NCI-H1436 (cell line): ENCODE data around the gene VWA2.
"Not testable (repeated sequence)": the region's sequence is repeated elsewhere in the genome, so short reads cannot be mapped to it uniquely, and the experiment has no call there.

Experiments used
- DNase-seq: peaks from one replicate; lab custom pipeline; 2025; lab: John Stamatoyannopoulos, UW

Gene VWA2

GRCh38 chr10:114319406-114320248 is 80.6 kb downstream of the VWA2 start:
- DNase-seq = no peak

GRCh38 chr10:114320249-114321116 is 81.4 kb downstream of the VWA2 start:
- DNase-seq = no peak

DNA sequence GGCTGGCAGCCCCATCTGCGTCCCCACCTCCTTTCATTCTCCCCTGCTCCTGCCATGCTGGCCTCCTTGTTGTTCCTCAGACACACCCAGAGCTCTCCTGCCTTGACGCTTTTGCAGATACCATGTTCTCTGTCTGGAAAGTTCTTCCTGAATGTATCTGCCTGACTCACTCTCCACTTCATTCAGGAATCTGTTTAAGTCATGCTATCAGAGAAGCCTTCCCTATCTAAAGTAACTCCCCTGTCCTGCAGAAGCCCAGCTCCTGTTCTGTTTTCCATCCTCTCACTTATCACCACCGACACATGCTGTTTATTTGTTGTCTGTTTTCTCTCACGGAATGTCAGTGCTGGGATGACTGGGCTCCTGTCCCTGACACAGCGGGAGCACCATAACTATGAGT is 83.3 kb downstream of the VWA2 start:
- no peak for DNase-seq

GRCh38 chr10:114323023-114323422 is 84.0 kb downstream of the VWA2 start:
- DNase-seq = no peak

DNA sequence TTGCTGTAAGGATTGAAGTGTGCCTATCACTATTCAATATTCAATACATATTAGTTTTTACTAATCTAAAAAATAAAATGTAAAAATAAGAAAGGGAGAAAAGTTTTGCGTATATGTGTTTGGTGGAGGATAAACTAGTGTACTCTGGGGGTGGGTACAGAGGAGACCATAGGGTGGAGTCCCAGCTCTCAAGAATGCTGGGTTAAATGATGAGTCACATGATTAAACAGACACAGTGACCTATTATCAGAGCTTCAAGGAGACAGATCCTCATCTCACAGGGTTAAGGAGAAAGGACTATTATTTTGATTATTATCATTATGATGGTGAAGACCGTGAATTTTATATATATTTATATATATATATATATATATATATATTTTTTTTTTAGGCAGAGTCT is 87.7 kb downstream of the VWA2 start:
- no peak for DNase-seq

GRCh38 chr10:114327537-114328440 is 88.7 kb downstream of the VWA2 start:
- no peak for DNase-seq

- no peak for DNase-seq
Measured at GRCh38 chr10:114328441-114328812, 89.4 kb downstream of the VWA2 start.

DNA sequence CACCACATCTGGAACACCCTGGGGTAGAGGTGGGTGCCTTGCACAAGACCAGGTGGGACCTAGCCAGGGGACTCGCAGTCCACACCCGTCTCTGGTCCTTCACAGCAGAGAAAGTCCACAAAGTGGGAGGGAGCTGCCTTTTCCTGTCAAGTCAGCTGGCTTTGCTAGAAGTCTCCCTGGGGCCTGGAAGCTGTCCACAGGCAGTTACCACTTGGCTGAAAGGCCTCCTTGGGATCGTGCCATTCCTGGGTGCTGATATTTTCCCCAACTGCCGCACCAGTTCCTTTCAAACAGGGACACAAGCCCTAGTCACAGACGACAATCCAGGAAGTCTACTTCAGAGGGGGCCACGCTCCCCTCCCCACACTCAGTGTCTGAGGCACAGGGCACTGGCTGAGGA is 89.8 kb downstream of the VWA2 start:
- no peak for DNase-seq

DNA sequence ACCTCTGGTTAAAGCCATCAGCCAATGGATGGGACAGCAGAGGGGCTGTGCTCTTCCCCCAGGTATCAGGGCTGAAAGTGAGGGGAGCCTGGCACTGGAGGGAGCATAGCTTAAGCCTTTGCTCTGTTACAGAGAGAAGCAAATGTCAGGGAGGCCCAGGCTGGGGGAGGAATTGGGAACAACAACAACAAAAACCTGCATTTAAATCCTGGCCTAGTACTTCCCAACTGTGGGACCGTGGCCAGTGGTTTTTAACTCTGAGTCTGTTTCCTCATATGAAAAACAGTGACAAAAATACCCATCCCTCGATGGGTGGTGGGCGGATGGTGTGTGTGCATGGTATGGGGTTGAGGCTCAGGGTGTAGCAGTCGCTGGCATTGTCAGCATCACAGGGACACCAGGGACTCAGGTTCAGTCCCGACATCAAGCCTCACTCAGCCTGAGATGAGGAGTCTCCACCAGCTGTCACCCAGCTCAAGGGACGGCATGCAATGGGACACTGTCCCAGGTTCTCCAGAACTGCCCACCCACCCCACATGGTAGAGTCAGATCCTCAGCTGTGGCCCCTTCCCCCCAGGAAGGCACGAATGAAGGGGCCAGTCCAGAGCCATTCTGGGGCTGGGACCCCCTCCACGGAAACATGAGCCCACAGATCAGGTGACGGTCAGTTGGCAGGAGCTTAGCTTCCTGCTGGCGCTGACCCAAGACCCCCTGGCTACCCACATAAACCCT is 90.7 kb downstream of the VWA2 start:
- no peak for DNase-seq

- no peak for DNase-seq
Measured at GRCh38 chr10:114332301-114333192, 93.5 kb downstream of the VWA2 start.

DNA sequence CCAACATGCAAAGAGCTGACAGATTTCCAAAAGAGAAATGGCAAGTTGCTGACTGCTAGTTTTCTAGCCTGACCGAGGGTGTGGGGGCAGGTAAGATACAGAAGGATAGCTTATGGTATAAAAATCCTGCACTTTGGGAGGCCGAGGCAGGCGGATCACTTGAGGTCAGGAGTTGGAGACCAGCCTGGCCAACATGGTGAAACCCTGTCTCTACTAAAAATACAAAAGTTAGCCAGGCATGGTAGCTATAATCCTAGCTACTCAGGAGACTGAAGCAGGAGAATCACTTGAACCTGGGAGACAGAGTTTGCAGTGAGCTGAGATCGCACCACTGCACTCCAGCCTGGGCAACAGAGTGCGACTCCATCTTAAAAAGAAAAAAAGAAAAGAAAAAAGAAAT is 94.4 kb downstream of the VWA2 start:
- DNase-seq = not testable (repeated sequence)

- no peak for DNase-seq
Measured at GRCh38 chr10:114334301-114334700, 95.2 kb downstream of the VWA2 start.

DNA sequence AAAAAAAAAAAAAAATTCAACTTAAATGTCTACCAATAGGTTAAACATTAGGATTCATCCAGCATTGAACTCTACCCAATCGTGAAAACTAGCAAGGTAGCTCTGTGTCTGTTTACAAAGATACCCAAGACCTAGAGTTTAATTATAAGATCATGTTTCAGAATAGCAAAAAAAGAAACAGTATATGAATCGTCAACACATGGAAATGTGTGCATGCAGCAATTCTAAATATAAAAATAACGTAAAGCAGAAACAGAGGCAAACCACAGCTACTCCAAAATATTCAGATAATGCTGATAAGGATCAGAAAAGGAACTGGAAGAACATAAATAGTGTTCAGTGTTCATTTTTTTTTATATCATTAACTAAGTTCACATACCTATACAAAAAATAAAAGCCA is 96.6 kb downstream of the VWA2 start:
- DNase-seq = no peak

- no peak for DNase-seq
Measured at GRCh38 chr10:114336823-114337509, 97.9 kb downstream of the VWA2 start.

DNA sequence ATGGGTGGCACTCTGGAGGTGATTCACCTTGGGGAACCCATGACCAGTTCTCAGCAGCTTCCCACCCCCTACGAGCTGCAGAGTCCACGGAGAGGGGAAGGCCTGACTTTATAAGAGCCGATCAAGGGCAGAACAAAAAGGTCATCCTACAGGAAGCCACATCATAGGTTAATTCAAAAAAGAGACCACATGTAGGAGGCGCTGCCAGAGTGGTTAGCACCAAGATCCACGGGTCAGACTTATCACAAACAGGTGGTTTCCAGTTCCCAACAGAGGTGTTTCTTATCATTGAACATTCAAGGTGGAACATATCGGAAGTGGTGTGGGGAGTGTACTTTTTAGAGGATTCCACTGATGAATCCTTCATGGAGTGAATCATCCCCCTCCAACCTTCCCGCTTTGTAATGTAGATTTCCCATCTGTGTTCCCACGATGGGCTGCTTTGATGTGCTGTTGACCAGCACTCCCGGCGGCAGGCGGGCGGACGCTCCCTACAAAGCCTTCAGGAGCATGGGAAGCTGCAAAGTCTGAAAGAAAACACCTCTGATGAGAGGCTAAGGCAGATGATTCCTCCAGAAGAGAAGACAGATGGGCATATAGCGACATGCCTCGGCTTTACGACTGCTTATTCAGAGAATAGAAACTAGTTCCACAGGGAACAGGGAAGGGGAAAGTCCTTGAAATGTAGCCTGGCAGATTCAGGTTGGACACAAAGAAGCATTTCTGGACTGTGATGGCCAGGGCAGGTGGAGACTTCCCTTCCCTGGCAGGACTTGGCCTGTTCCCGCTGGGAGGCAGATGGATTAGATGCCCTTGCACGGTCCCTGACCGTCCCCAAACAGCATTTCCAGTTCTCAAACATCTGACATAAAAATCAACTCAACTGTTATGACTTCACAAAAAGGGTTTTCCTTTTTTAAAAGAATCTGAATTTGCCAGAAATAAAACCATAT is 98.7 kb downstream of the VWA2 start:
- DNase-seq = no peak

- DNase-seq = no peak
Measured at GRCh38 chr10:114340816-114341215, 101.8 kb downstream of the VWA2 start.
